MV-4-11 (cell line): ENCODE results near the gene CLN6.

ENCODE experiments used
- DNase-seq: peaks from one replicate; lab custom pipeline; 2025; lab: John Stamatoyannopoulos, UW

Gene CLN6

GRCh38 chr15:68229386-68230156 lies at the start of gene CLN6:
Gene CLN6 (minus strand): TSS chr15:68229728. CDS start chr15:68229584, 144 bp downstream.
- peak; percentile 77 for DNase-seq

GRCh38 chr15:68278595-68279405 lies 49.3 kb upstream of the CLN6 start:
- DNase-seq: peak; percentile 2

- DNase-seq: no peak
Measured at GRCh38 chr15:68278345-68278594, 48.7 kb upstream of the CLN6 start.

GRCh38 chr15:68277603-68278344 lies 48.2 kb upstream of the CLN6 start, which contains the start of gene FEM1B:
Gene FEM1B (plus strand): TSS chr15:68277745. CDS start chr15:68278418, 673 bp downstream.
- peak; percentile 84 for DNase-seq

GRCh38 chr15:68277131-68277602 lies 47.6 kb upstream of the CLN6 start:
- DNase-seq: peak; percentile 41

- no peak for DNase-seq
Measured at GRCh38 chr15:68276668-68277067, 47.1 kb upstream of the CLN6 start.

GRCh38 chr15:68275165-68275746 lies 45.7 kb upstream of the CLN6 start:
- DNase-seq: no peak

GRCh38 chr15:68274201-68274848 lies 44.8 kb upstream of the CLN6 start:
- DNase-seq: no peak

- no peak for DNase-seq
Measured at GRCh38 chr15:68272721-68273271, 43.3 kb upstream of the CLN6 start.

GRCh38 chr15:68271854-68272471 lies 42.4 kb upstream of the CLN6 start:
- DNase-seq: no peak

- DNase-seq: no peak
Measured at GRCh38 chr15:68268405-68268804, 38.9 kb upstream of the CLN6 start.

- DNase-seq: no peak
Measured at GRCh38 chr15:68265674-68266073, 36.1 kb upstream of the CLN6 start.

GRCh38 chr15:68265081-68265480 lies 35.6 kb upstream of the CLN6 start:
- DNase-seq: no peak

- no peak for DNase-seq
Measured at GRCh38 chr15:68264282-68264681, 34.8 kb upstream of the CLN6 start.

- no peak for DNase-seq
Measured at GRCh38 chr15:68262514-68263356, 33.2 kb upstream of the CLN6 start.

GRCh38 chr15:68261980-68262379 lies 32.5 kb upstream of the CLN6 start:
- no peak for DNase-seq

- no peak for DNase-seq
Measured at GRCh38 chr15:68261241-68261640, 31.7 kb upstream of the CLN6 start.

- DNase-seq: no peak
Measured at GRCh38 chr15:68259883-68260282, 30.4 kb upstream of the CLN6 start.

GRCh38 chr15:68258692-68259091 lies 29.2 kb upstream of the CLN6 start:
- no peak for DNase-seq
